ENCODE measurements around the gene UHRF1.

UHRF1 gene

GRCh38 chr19:4957981-4958380, 48.7 kb downstream of the UHRF1 start:
- H3K27ac ChIP-seq = no peak overlapping the region
- no peak overlapping the region for H3K9ac ChIP-seq (ENCODE audit: insufficient read length)
- DNase-seq (ENCODE audit: low read depth, low spot score) = no peak
- TF ChIP-seq EZH2 (IDR thresholded peaks at IDR 0.05) = no peak
- no peak for TF ChIP-seq FOXP2 (optimal IDR thresholded peaks at IDR 0.05; ENCODE audit: control extremely low read depth, extremely low read length, insufficient read depth)
- TF ChIP-seq POLR2AphosphoS5 (IDR thresholded peaks at IDR 0.05; ENCODE audit: borderline replicate concordance, low read depth, low read length) = no peak
- H3K9me3 ChIP-seq (ENCODE audit: low read depth, low read length) = no peaks in the 10 kb centered on the region
- H3K36me3 ChIP-seq (ENCODE audit: insufficient read depth, low read length) = peaks cover 73% of the 10 kb centered on the region
- H3K4me3 ChIP-seq = no peak overlapping the region

DNA sequence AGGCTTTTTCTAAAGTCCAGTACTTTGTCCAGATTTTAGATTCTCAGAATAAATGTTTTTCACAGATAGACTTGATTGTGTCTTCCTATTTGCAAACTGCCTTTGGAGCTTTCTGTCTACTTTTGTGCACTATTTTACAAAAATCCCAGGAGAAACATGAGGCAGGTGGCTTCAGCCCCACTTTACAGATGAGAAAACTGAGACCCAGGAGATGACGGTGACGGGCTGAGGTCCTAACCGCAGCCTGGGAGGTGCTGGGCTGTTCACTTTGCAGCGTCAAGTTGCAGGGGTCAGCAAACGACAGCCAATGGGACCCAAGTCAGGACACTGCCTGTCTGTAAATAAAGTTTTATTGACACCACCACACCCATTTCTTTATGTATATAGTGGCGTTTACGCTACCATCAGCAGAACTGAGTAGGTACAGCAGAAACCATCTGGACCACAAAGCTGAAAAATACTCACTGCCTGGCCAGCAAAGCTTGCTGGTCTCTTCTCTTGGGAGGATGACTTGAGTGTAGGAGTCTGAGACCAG, 52.9 kb downstream of the UHRF1 start:
- DNase-seq (ENCODE audit: low read depth, low spot score) = no peak
- TF ChIP-seq EZH2 (IDR thresholded peaks at IDR 0.05) (no peak), FOXP2 (optimal IDR thresholded peaks at IDR 0.05; ENCODE audit: control extremely low read depth, extremely low read length, insufficient read depth) (no peak)
- Histone ChIP-seq H3K9ac (ENCODE audit: insufficient read length) (no peak overlapping the region), H3K9me3 (ENCODE audit: low read depth, low read length) (no peaks in the 10 kb centered on the region), H3K36me3 (ENCODE audit: insufficient read depth, low read length) (peaks cover 48% of the 10 kb centered on the region), H3K27ac (no peak overlapping the region), H3K4me3 (no peak overlapping the region)

- Histone ChIP-seq H3K9me3 (ENCODE audit: low read depth, low read length) (no peaks in the 10 kb centered on the region), H3K27ac (no peak overlapping the region), H3K9ac (ENCODE audit: insufficient read length) (no peak overlapping the region), H3K36me3 (ENCODE audit: insufficient read depth, low read length) (peaks cover 27% of the 10 kb centered on the region), H3K4me3 (no peak overlapping the region)
- TF ChIP-seq FOXP2 (optimal IDR thresholded peaks at IDR 0.05; ENCODE audit: control extremely low read depth, extremely low read length, insufficient read depth) (no peak), EZH2 (IDR thresholded peaks at IDR 0.05) (no peak), POLR2AphosphoS5 (IDR thresholded peaks at IDR 0.05; ENCODE audit: borderline replicate concordance, low read depth, low read length) (no peak)
- DNase-seq (ENCODE audit: low read depth, low spot score) = no peak
These were observed 55.8 kb downstream of the UHRF1 start for GRCh38 chr19:4965061-4965460.

GRCh38 chr19:4966591-4966990, 57.3 kb downstream of the UHRF1 start:
- Histone ChIP-seq H3K36me3 (ENCODE audit: insufficient read depth, low read length) (peaks cover 22% of the 10 kb centered on the region), H3K9ac (ENCODE audit: insufficient read length) (no peak overlapping the region), H3K27ac (peak overlapping the region; percentile 54; the same call in 1 of the 2 replicates), H3K4me3 (no peak overlapping the region), H3K9me3 (ENCODE audit: low read depth, low read length) (no peaks in the 10 kb centered on the region)
- DNase-seq (ENCODE audit: low read depth, low spot score) = no peak
- no peak for TF ChIP-seq FOXP2 (optimal IDR thresholded peaks at IDR 0.05; ENCODE audit: control extremely low read depth, extremely low read length, insufficient read depth)
- no peak for TF ChIP-seq EZH2 (IDR thresholded peaks at IDR 0.05)
- no peak for TF ChIP-seq POLR2AphosphoS5 (IDR thresholded peaks at IDR 0.05; ENCODE audit: borderline replicate concordance, low read depth, low read length)

DNA sequence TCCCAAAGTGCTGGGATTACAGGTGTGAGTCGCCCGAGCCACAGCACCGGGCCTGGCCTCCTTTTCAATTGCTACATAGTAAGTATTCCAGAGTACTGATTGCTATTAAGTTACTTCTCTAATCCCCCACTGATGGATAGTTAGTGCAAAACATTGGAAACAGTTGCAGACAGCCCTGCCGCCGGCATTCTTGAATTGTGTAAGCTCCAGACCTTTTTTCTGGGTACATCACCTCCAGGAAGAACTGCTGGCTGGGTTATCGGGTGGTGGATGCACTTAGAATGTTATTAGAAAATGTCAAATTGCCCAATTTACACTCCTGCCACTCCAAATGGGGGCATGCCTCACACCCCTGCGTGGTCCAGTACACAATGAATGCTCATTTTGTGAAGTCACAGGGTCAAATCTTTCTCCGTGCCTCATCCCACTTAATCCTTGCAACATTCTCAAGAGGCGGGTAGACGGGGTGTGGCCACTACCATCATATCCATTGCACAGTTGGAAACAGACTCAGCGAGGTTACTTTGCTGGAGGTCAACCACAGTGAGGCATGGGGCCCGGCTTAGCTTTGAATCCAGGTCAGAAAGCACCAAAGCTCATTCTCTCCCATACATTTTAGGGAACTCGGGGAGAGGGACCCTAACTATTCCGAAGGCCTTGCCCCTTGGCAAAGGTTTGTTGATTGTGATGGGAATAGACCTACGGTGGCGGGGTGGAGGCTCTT, 58.6 kb downstream of the UHRF1 start:
- H3K9ac ChIP-seq (ENCODE audit: insufficient read length) = no peak overlapping the region
- H3K36me3 ChIP-seq (ENCODE audit: insufficient read depth, low read length) = peaks cover 9% of the 10 kb centered on the region; the same call in 1 of the 2 replicates
- H3K4me3 ChIP-seq = peak overlapping the region; percentile 74
- H3K27ac ChIP-seq = no peak overlapping the region
- TF ChIP-seq POLR2AphosphoS5 (IDR thresholded peaks at IDR 0.05; ENCODE audit: borderline replicate concordance, low read depth, low read length) = no peak
- TF ChIP-seq EZH2 (IDR thresholded peaks at IDR 0.05) = no peak
- TF ChIP-seq FOXP2 (optimal IDR thresholded peaks at IDR 0.05; ENCODE audit: control extremely low read depth, extremely low read length, insufficient read depth) = no peak
- H3K9me3 ChIP-seq (ENCODE audit: low read depth, low read length) = no peaks in the 10 kb centered on the region
- DNase-seq (ENCODE audit: low read depth, low spot score) = no peak

- Histone ChIP-seq H3K36me3 (ENCODE audit: insufficient read depth, low read length) (peaks cover 5% of the 10 kb centered on the region; the same call in 1 of the 2 replicates), H3K9ac (ENCODE audit: insufficient read length) (peak within 1 kb of the TSS; percentile 78), H3K9me3 (ENCODE audit: low read depth, low read length) (no peaks in the 10 kb centered on the region), H3K4me3 (peak within 1 kb of the TSS; percentile 76), H3K27ac (no peak within 1 kb of the TSS)
- TF ChIP-seq POLR2AphosphoS5 (IDR thresholded peaks at IDR 0.05; ENCODE audit: borderline replicate concordance, low read depth, low read length) (peak; percentile 62), FOXP2 (optimal IDR thresholded peaks at IDR 0.05; ENCODE audit: control extremely low read depth, extremely low read length, insufficient read depth) (no peak), EZH2 (IDR thresholded peaks at IDR 0.05) (no peak)
- peak; percentile 86 for DNase-seq (ENCODE audit: low read depth, low spot score)
These were observed 59.4 kb downstream of the UHRF1 start, which contains the start of gene KDM4B for GRCh38 chr19:4968462-4969291. Gene KDM4B, plus strand, starts transcription at chr19:4969113. Its CDS starts 63,778 bp downstream, at chr19:5032891.

- no peak for TF ChIP-seq EZH2 (IDR thresholded peaks at IDR 0.05)
- TF ChIP-seq FOXP2 (optimal IDR thresholded peaks at IDR 0.05; ENCODE audit: control extremely low read depth, extremely low read length, insufficient read depth) = no peak
- no peak for TF ChIP-seq POLR2AphosphoS5 (IDR thresholded peaks at IDR 0.05; ENCODE audit: borderline replicate concordance, low read depth, low read length)
- DNase-seq (ENCODE audit: low read depth, low spot score) = no peak
- Histone ChIP-seq H3K9ac (ENCODE audit: insufficient read length) (peak overlapping the region; percentile 78), H3K9me3 (ENCODE audit: low read depth, low read length) (no peaks in the 10 kb centered on the region), H3K36me3 (ENCODE audit: insufficient read depth, low read length) (0 out of 2 replicates have a peak, but pooled peaks cover 4% of the 10 kb centered on the region), H3K4me3 (peak overlapping the region; percentile 76), H3K27ac (no peak overlapping the region)
These were observed 60.0 kb downstream of the UHRF1 start for GRCh38 chr19:4969292-4969771.
